ENCODE results near the gene KCNC1. TPM values are rescaled to one million over a fixed set of nuclear protein-coding genes. Genes with fewer than 3 reads are reported as not detected.
A peak's percentile ranks its signal among the peaks of the same experiment; 100 is the strongest.

The KCNC1 gene
- total RNA-seq, 1 experiment from 2014 or later = 0.20 TPM

DNA sequence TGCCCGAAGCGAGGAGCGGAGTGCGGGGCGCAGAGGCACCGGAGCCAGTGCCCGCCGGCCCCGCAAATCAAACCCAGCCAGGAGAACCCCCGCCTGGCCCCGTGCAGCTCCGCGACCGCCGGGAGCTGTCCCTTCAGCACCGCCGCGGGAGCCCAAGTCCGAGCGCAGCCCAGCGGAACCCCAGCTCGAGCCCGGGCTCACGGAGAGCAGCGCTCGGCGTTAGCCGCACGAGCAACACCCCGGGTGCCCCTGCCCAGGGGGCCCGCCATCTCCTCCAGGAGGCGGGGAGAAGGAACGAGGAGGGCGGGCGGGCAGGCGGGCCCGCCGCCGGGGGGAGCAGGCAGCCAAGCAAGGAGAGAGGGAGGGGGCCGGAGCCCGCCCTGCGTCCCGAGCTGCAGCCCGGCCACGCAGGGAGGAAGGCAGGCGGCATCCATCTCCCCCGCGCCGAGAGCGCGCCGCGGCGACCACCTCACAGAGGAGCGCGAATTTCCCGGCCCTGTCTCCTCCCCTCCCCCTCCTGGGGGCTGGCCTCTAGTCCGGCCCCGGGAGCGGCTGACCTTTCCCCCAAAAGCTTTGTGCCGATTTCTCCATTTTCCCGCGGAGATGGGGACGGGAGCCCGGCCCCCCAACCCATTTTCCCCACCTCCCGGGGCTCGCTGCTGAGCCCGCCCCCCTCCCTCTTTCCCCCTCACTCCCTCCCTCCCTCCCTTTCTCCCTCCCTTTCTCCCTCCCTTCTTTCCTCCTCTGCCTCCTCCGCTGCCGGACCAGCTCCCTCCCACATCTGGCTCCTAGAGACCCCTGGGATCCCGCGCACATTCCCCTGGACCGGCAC is 621 bp downstream of the KCNC1 start (continued):
- TF ChIP-seq, protein P1, sequence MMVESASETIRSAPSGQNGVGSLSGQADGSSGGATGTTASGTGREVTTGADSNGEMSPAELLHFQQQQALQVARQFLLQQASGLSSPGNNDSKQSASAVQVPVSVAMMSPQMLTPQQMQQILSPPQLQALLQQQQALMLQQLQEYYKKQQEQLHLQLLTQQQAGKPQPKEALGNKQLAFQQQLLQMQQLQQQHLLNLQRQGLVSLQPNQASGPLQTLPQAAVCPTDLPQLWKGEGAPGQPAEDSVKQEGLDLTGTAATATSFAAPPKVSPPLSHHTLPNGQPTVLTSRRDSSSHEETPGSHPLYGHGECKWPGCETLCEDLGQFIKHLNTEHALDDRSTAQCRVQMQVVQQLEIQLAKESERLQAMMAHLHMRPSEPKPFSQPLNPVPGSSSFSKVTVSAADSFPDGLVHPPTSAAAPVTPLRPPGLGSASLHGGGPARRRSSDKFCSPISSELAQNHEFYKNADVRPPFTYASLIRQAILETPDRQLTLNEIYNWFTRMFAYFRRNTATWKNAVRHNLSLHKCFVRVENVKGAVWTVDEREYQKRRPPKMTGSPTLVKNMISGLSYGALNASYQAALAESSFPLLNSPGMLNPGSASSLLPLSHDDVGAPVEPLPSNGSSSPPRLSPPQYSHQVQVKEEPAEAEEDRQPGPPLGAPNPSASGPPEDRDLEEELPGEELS (CRISPR knock-in tag; IDR thresholded peaks at IDR 0.05) = peak; percentile 73; the same call in 1 of the 2 replicates
- TF ChIP-seq ZNF263 (CRISPR knock-in tag; IDR thresholded peaks at IDR 0.05; ENCODE audit: low read depth) (0 out of 2 replicates have a peak, but pooled peaks have one; percentile 30), ZNF423 (CRISPR knock-in tag; IDR thresholded peaks at IDR 0.05) (peak; percentile 75), OVOL2 (CRISPR knock-in tag; IDR thresholded peaks at IDR 0.05; ENCODE audit: borderline replicate concordance) (no peak), GABPB1 (CRISPR knock-in tag; IDR thresholded peaks at IDR 0.05) (no peak), SP1 (CRISPR knock-in tag; conservative IDR thresholded peaks at IDR 0.05) (no peak), SMAD3 (CRISPR knock-in tag; IDR thresholded peaks at IDR 0.05; ENCODE audit: borderline replicate concordance) (no peak), ELF4 (CRISPR knock-in tag; IDR thresholded peaks at IDR 0.05; ENCODE audit: low read depth) (0 out of 2 replicates have a peak, but pooled peaks have one; percentile 52)
- TF ChIP-seq, protein P2, sequence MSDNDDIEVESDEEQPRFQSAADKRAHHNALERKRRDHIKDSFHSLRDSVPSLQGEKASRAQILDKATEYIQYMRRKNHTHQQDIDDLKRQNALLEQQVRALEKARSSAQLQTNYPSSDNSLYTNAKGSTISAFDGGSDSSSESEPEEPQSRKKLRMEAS (CRISPR knock-in tag; IDR thresholded peaks at IDR 0.05) = no peak
- TF ChIP-seq, protein P3, sequence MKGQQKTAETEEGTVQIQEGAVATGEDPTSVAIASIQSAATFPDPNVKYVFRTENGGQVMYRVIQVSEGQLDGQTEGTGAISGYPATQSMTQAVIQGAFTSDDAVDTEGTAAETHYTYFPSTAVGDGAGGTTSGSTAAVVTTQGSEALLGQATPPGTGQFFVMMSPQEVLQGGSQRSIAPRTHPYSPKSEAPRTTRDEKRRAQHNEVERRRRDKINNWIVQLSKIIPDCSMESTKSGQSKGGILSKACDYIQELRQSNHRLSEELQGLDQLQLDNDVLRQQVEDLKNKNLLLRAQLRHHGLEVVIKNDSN (CRISPR knock-in tag; IDR thresholded peaks at IDR 0.05) = peak; percentile 40; the same call in 1 of the 2 replicates
- TF ChIP-seq, protein P4, sequence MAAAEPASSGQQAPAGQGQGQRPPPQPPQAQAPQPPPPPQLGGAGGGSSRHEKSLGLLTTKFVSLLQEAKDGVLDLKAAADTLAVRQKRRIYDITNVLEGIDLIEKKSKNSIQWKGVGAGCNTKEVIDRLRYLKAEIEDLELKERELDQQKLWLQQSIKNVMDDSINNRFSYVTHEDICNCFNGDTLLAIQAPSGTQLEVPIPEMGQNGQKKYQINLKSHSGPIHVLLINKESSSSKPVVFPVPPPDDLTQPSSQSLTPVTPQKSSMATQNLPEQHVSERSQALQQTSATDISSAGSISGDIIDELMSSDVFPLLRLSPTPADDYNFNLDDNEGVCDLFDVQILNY (CRISPR knock-in tag; IDR thresholded peaks at IDR 0.05) = 0 out of 2 replicates have a peak, but pooled peaks have one; percentile 39
- TF ChIP-seq, protein P5, sequence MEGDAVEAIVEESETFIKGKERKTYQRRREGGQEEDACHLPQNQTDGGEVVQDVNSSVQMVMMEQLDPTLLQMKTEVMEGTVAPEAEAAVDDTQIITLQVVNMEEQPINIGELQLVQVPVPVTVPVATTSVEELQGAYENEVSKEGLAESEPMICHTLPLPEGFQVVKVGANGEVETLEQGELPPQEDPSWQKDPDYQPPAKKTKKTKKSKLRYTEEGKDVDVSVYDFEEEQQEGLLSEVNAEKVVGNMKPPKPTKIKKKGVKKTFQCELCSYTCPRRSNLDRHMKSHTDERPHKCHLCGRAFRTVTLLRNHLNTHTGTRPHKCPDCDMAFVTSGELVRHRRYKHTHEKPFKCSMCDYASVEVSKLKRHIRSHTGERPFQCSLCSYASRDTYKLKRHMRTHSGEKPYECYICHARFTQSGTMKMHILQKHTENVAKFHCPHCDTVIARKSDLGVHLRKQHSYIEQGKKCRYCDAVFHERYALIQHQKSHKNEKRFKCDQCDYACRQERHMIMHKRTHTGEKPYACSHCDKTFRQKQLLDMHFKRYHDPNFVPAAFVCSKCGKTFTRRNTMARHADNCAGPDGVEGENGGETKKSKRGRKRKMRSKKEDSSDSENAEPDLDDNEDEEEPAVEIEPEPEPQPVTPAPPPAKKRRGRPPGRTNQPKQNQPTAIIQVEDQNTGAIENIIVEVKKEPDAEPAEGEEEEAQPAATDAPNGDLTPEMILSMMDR (IDR thresholded peaks at IDR 0.05) = no peak
- TF ChIP-seq, protein P6, sequence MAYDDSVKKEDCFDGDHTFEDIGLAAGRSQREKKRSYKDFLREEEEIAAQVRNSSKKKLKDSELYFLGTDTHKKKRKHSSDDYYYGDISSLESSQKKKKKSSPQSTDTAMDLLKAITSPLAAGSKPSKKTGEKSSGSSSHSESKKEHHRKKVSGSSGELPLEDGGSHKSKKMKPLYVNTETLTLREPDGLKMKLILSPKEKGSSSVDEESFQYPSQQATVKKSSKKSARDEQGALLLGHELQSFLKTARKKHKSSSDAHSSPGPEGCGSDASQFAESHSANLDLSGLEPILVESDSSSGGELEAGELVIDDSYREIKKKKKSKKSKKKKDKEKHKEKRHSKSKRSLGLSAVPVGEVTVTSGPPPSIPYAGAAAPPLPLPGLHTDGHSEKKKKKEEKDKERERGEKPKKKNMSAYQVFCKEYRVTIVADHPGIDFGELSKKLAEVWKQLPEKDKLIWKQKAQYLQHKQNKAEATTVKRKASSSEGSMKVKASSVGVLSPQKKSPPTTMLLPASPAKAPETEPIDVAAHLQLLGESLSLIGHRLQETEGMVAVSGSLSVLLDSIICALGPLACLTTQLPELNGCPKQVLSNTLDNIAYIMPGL (CRISPR knock-in tag; IDR thresholded peaks at IDR 0.05) = no peak; the same call in 1 of the 2 replicates

DNA sequence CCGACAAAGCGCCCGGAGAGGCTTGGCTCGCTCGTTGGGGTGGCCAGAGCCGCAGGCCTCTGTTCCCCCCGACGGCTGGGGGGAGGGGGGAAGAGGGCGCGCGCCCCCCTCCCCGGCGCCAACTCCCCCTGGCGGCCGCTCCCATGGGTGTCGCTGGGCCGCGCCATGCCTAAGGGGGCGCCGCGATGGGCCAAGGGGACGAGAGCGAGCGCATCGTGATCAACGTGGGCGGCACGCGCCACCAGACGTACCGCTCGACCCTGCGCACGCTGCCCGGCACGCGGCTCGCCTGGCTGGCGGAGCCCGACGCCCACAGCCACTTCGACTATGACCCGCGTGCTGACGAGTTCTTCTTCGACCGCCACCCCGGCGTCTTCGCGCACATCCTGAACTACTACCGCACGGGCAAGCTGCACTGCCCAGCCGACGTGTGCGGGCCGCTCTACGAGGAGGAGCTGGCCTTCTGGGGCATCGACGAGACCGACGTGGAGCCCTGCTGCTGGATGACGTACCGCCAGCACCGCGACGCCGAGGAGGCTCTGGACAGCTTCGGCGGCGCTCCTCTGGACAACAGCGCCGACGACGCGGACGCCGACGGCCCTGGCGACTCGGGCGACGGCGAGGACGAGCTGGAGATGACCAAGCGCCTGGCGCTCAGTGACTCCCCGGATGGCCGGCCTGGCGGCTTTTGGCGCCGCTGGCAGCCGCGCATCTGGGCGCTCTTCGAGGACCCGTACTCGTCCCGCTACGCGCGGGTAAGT is 1.4 kb downstream of the KCNC1 start:
- DNase-seq (ENCODE audit: low spot score) (peak; percentile 40), ATAC-seq (no peak)
- POLR2A ChIA-PET = interaction anchor here (0.8 to 1.1 kb wide), 2 partner anchors 10 to 189 kb away, joined by 3 read pairs; partner anchors contain the start of gene OTOG
- no peaks in the 10 kb centered on the region for H3K9me3 Mint-ChIP-seq
- no peak overlapping the region for H3K27ac Mint-ChIP-seq
- peaks cover 32% of the 10 kb centered on the region for H3K27me3 Mint-ChIP-seq (ENCODE audit: low read depth)
- H3K36me3 Mint-ChIP-seq = no peaks in the 10 kb centered on the region
- peak overlapping the region; percentile 60 for H3K4me3 Mint-ChIP-seq
- CTCF ChIA-PET = interaction anchor here (0.6 to 4.3 kb wide), 30 partner anchors 8 to 242 kb away, joined by 3 to 83 read pairs (median 5); partner anchors contain the start of gene MYOD1
- H3K4me1 Mint-ChIP-seq = peaks cover 11% of the 10 kb centered on the region
- TF ChIP-seq SOX15 (CRISPR knock-in tag; IDR thresholded peaks at IDR 0.05) = no peak
- no peak for TF ChIP-seq ZNF416 (CRISPR knock-in tag; IDR thresholded peaks at IDR 0.05)
- peak; percentile 89 for TF ChIP-seq ELF4 (CRISPR knock-in tag; IDR thresholded peaks at IDR 0.05; ENCODE audit: low read depth)
- TF ChIP-seq, protein P7, sequence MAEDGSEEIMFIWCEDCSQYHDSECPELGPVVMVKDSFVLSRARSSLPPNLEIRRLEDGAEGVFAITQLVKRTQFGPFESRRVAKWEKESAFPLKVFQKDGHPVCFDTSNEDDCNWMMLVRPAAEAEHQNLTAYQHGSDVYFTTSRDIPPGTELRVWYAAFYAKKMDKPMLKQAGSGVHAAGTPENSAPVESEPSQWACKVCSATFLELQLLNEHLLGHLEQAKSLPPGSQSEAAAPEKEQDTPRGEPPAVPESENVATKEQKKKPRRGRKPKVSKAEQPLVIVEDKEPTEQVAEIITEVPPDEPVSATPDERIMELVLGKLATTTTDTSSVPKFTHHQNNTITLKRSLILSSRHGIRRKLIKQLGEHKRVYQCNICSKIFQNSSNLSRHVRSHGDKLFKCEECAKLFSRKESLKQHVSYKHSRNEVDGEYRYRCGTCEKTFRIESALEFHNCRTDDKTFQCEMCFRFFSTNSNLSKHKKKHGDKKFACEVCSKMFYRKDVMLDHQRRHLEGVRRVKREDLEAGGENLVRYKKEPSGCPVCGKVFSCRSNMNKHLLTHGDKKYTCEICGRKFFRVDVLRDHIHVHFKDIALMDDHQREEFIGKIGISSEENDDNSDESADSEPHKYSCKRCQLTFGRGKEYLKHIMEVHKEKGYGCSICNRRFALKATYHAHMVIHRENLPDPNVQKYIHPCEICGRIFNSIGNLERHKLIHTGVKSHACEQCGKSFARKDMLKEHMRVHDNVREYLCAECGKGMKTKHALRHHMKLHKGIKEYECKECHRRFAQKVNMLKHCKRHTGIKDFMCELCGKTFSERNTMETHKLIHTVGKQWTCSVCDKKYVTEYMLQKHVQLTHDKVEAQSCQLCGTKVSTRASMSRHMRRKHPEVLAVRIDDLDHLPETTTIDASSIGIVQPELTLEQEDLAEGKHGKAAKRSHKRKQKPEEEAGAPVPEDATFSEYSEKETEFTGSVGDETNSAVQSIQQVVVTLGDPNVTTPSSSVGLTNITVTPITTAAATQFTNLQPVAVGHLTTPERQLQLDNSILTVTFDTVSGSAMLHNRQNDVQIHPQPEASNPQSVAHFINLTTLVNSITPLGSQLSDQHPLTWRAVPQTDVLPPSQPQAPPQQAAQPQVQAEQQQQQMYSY (CRISPR knock-in tag; IDR thresholded peaks at IDR 0.05) = peak; percentile 82
- TF ChIP-seq, protein P8, sequence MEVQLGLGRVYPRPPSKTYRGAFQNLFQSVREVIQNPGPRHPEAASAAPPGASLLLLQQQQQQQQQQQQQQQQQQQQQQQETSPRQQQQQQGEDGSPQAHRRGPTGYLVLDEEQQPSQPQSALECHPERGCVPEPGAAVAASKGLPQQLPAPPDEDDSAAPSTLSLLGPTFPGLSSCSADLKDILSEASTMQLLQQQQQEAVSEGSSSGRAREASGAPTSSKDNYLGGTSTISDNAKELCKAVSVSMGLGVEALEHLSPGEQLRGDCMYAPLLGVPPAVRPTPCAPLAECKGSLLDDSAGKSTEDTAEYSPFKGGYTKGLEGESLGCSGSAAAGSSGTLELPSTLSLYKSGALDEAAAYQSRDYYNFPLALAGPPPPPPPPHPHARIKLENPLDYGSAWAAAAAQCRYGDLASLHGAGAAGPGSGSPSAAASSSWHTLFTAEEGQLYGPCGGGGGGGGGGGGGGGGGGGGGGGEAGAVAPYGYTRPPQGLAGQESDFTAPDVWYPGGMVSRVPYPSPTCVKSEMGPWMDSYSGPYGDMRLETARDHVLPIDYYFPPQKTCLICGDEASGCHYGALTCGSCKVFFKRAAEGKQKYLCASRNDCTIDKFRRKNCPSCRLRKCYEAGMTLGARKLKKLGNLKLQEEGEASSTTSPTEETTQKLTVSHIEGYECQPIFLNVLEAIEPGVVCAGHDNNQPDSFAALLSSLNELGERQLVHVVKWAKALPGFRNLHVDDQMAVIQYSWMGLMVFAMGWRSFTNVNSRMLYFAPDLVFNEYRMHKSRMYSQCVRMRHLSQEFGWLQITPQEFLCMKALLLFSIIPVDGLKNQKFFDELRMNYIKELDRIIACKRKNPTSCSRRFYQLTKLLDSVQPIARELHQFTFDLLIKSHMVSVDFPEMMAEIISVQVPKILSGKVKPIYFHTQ (CRISPR knock-in tag; IDR thresholded peaks at IDR 0.05) = no peak
- no peak for TF ChIP-seq MXD4 (CRISPR knock-in tag; IDR thresholded peaks at IDR 0.05; ENCODE audit: borderline replicate concordance)
